ENCODE measurements around the gene CADPS.

DNA sequence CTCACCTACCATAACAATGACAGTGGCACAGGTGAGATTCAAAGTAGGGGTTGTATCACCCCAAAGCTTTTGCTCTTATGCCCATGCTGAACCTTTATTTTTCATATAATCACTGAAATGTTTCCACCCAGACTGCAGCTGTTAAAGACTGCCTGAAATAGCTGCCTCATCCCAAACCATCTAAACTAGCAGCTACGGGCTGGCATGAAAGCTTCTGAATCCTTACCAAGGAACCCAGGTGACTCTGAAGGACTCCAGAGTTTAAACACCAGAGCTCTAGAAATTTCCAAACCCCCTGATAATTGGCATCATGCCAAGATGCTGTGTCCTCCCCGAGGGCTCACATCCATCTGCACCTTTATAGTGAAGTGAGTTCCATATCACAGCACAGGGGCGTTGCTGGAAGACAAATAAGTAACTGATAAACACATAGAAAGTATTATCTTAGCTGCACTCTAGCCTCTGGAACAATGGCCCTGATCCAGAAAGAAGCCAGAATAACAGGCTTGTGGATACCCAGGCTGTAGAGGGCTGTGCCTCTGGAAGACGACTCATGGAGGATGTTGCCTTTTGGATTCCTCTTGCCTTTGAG lies 238.9 kb downstream of the CADPS start:
- TF ChIP-seq, protein P1, sequence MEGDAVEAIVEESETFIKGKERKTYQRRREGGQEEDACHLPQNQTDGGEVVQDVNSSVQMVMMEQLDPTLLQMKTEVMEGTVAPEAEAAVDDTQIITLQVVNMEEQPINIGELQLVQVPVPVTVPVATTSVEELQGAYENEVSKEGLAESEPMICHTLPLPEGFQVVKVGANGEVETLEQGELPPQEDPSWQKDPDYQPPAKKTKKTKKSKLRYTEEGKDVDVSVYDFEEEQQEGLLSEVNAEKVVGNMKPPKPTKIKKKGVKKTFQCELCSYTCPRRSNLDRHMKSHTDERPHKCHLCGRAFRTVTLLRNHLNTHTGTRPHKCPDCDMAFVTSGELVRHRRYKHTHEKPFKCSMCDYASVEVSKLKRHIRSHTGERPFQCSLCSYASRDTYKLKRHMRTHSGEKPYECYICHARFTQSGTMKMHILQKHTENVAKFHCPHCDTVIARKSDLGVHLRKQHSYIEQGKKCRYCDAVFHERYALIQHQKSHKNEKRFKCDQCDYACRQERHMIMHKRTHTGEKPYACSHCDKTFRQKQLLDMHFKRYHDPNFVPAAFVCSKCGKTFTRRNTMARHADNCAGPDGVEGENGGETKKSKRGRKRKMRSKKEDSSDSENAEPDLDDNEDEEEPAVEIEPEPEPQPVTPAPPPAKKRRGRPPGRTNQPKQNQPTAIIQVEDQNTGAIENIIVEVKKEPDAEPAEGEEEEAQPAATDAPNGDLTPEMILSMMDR (IDR thresholded peaks at IDR 0.05; ENCODE audit: low read length), result no peak
- no peak for TF ChIP-seq EZH2 (IDR thresholded peaks at IDR 0.05; ENCODE audit: borderline replicate concordance, low read length)

All from OCI-LY1 (cell line).